Activated T-helper 1 cell treated with anti-CD3 and anti-CD28 coated beads, Interleukin-12 subunit alpha, Interleukin-12 subunit beta, Interleukin-2, Interleukin-4 antibody, amounts not matched to agents 30 ng/mL and 10 ng/mL and 1 ng/mL, durations not matched to agents 14 hours and 24 hours and 36 hours (primary cell): Measurements from ENCODE around the gene TAS2R1. TPM values are rescaled to one million over a fixed set of nuclear protein-coding genes. Genes with fewer than 3 reads are reported as not detected.
"Not testable (repeated sequence)": the region's sequence is repeated elsewhere in the genome, so short reads cannot be mapped to it uniquely, and the experiment has no call there.

Experiments used
- DNase-seq: peaks from one replicate; pipeline ENCODE4 v3.0.0; 2021; ENCODE audit warnings: low spot score
- H3K27ac Mint-ChIP-seq: one replicate; pipeline ENCODE4 v1.8.0; 2021; ENCODE audit warnings: mild to moderate bottlenecking, mixed read lengths
- H3K27me3 Mint-ChIP-seq: one replicate; pipeline ENCODE4 v1.8.0; 2022; ENCODE audit warnings: mild to moderate bottlenecking, moderate library complexity, mixed read lengths; ENCODE audit not compliant: insufficient read depth
- H3K36me3 Mint-ChIP-seq: one replicate; pipeline ENCODE4 v1.8.0; 2021; ENCODE audit warnings: low read depth, mixed read lengths
- H3K4me1 Mint-ChIP-seq: one replicate; pipeline ENCODE4 v1.8.0; 2021; ENCODE audit warnings: low read depth, mixed read lengths
- H3K4me3 Mint-ChIP-seq: one replicate; pipeline ENCODE4 v1.8.0; 2021; ENCODE audit warnings: mild to moderate bottlenecking, moderate library complexity, mixed read lengths
- H3K9me3 Mint-ChIP-seq: one replicate; pipeline ENCODE4 v1.8.0; 2021; ENCODE audit warnings: mixed read lengths
- intact Hi-C: fragments of 100-400 bp; cut with micrococcal nuclease; formaldehyde crosslinking; loops from one replicate; pipeline ENCODE4 v1.15.1; 2024
- total RNA-seq: library from RNA; stranded (reverse); gene quantifications from 2 replicates; pipeline ENCODE4 v1.2.3, GENCODE V29; 2022

Gene TAS2R1
- total RNA-seq, 1 donor from 2014 or later, result not detected

DNA sequence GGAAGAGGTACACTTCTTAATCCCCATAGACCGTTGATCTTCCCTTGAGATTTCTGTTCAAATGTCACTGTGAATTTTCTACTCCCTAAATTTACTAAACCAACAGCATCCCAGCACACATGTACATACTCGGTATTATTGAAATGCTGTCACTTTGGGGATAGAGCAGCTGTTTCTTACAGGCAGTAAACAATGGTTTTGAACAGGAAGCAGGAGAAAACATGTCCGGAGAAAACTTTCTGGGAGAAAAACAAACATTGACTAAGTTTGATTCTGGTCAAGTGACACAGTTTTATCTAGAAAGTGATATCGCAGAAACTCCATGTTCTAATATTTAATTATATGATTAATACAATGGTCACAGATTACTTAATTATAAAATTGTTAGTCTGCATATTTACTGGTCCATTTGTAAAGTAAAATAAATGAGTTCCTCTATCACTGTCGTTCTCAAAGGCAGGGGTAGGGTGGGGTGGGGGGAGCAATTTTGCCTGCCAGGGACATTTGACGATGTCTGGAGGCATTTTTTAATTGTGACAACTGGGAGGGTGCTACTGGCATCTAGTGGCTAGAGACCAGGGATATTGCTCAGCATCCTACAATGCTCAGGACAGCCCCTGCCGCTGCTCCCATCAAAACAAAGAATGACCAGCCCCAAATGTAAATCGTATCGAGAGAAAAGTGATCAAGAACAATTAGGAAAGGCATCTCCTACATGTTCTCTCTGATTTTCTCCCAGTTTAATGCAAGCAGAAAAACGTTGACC, 12.2 kb downstream of the TAS2R1 start:
- H3K4me1 Mint-ChIP-seq, result no peaks in the 10 kb centered on the region
- no peak overlapping the region for H3K27ac Mint-ChIP-seq
- no peak for DNase-seq
- no peaks in the 10 kb centered on the region for H3K36me3 Mint-ChIP-seq
- peaks cover 5% of the 10 kb centered on the region for H3K9me3 Mint-ChIP-seq
- H3K4me3 Mint-ChIP-seq, result no peak overlapping the region
- intact Hi-C loops, result no loop called here
- no peaks in the 10 kb centered on the region for H3K27me3 Mint-ChIP-seq

- H3K4me1 Mint-ChIP-seq, result no peaks in the 10 kb centered on the region
- H3K27me3 Mint-ChIP-seq, result no peaks in the 10 kb centered on the region
- H3K4me3 Mint-ChIP-seq, result no peak overlapping the region
- DNase-seq, result no peak
- intact Hi-C loops, result no loop called here
- H3K9me3 Mint-ChIP-seq, result peaks cover 5% of the 10 kb centered on the region
- no peak overlapping the region for H3K27ac Mint-ChIP-seq
- no peaks in the 10 kb centered on the region for H3K36me3 Mint-ChIP-seq
These were observed 12.9 kb downstream of the TAS2R1 start for GRCh38 chr5:9617221-9617620.

- no peak for DNase-seq
- Mint-ChIP-seq H3K27ac (no peak overlapping the region), H3K9me3 (peaks cover 5% of the 10 kb centered on the region), H3K4me1 (no peaks in the 10 kb centered on the region), H3K4me3 (no peak overlapping the region), H3K27me3 (no peaks in the 10 kb centered on the region), H3K36me3 (no peaks in the 10 kb centered on the region)
- intact Hi-C loops, result no loop called here
These were observed 14.8 kb downstream of the TAS2R1 start for GRCh38 chr5:9615331-9615730.

GRCh38 chr5:9613360-9613759, 16.8 kb downstream of the TAS2R1 start:
- Mint-ChIP-seq H3K4me3 (no peak overlapping the region), H3K27me3 (no peaks in the 10 kb centered on the region), H3K27ac (no peak overlapping the region), H3K9me3 (peaks cover 5% of the 10 kb centered on the region), H3K36me3 (no peaks in the 10 kb centered on the region), H3K4me1 (no peaks in the 10 kb centered on the region)
- intact Hi-C loops, result no loop called here
- no peak for DNase-seq

DNA sequence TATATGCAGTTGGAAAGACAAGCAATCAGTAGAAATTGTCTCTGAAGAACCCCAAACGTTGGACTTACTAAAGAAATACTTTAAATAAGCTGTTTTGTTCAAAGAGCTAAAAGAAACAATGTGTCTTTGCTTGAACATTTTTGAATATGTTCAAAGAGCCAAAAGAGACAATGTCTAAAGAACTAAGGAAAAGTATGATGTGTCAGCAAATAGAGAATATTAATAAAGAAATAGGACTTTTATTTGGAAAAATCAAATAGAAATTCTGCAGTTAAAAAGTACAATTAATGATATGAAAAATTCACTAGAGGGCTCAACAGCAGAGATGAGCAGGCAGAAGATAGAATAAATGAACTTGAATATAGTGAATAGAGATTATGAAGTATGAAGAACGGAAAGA, 19.2 kb downstream of the TAS2R1 start:
- intact Hi-C loops, result no loop called here
- peaks cover 5% of the 10 kb centered on the region for H3K9me3 Mint-ChIP-seq
- no peaks in the 10 kb centered on the region for H3K36me3 Mint-ChIP-seq
- H3K4me3 Mint-ChIP-seq, result no peak overlapping the region
- H3K4me1 Mint-ChIP-seq, result no peaks in the 10 kb centered on the region
- no peak for DNase-seq
- no peaks in the 10 kb centered on the region for H3K27me3 Mint-ChIP-seq
- H3K27ac Mint-ChIP-seq, result no peak overlapping the region

GRCh38 chr5:9610364-9610763, 19.8 kb downstream of the TAS2R1 start:
- Mint-ChIP-seq H3K4me1 (no peaks in the 10 kb centered on the region), H3K36me3 (no peaks in the 10 kb centered on the region), H3K27ac (no peak overlapping the region), H3K27me3 (no peaks in the 10 kb centered on the region), H3K9me3 (peaks cover 5% of the 10 kb centered on the region), H3K4me3 (no peak overlapping the region)
- intact Hi-C loops, result no loop called here
- no peak for DNase-seq

- H3K4me3 Mint-ChIP-seq, result no peak overlapping the region
- no peak for DNase-seq
- no peaks in the 10 kb centered on the region for H3K27me3 Mint-ChIP-seq
- H3K36me3 Mint-ChIP-seq, result no peaks in the 10 kb centered on the region
- H3K4me1 Mint-ChIP-seq, result no peaks in the 10 kb centered on the region
- peaks cover 8% of the 10 kb centered on the region for H3K9me3 Mint-ChIP-seq
- intact Hi-C loops, result no loop called here
- no peak overlapping the region for H3K27ac Mint-ChIP-seq
These were observed 22.1 kb downstream of the TAS2R1 start for GRCh38 chr5:9608093-9608492.

DNA sequence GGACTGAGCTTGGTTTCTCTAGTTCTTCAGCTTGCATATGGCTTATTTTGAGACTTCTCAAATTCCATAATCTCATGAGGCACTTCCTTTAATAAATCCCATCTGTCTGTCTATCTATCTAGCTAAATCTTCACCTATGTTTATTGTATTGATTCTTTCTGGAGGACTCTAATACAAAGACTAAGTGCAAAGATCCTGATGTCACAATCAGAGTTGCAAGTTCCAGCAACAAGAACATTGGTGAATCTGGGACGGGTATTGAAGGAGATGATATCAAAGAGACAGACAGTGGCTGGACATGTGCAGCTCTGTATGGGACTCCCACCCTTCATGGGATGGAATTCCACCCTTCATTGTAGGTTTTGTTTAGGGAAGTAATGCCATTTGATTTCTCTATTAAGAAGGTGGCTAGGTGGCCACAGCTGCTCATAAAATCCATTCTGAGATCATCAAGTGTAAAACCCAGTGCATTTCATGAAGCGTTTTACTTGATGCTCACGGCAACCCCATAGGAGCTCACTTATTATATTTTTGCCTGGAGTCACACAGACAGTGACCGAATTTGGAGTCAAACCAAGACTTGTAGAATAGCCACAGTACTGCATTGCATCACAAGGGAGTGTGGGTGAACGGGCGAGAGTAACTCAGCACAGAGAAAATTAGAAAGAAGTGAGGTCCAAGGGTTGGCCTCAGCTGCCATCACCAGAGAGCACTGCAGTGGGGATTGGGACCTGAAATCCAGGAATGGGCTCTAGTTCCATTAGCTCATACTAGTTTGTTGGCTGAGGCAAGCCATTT, 24.9 kb downstream of the TAS2R1 start:
- no peaks in the 10 kb centered on the region for H3K4me1 Mint-ChIP-seq
- peaks cover 14% of the 10 kb centered on the region for H3K9me3 Mint-ChIP-seq
- intact Hi-C loops, result no loop called here
- no peak for DNase-seq
- H3K27ac Mint-ChIP-seq, result no peak overlapping the region
- H3K4me3 Mint-ChIP-seq, result no peak overlapping the region
- H3K27me3 Mint-ChIP-seq, result no peaks in the 10 kb centered on the region
- H3K36me3 Mint-ChIP-seq, result no peaks in the 10 kb centered on the region

DNA sequence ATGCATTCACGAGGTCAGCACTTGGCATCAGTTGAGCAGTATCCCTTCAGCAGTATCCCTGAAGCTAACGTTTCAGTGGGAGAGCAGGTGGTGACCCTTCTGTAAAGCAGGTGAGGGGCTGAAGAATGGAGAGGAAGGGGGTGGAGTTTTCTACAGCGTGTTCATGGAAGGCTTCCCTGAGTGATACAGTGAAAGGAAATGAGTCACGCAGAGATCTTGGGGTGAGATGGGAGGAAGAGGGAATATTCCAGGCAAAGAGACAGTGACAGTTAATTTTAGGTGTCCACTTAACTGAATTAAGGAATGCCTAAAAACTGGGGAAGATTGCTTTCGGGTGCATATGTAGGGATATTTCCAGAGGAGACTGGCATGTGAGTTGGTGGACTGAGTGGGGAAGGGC, 25.7 kb downstream of the TAS2R1 start:
- peaks cover 14% of the 10 kb centered on the region for H3K9me3 Mint-ChIP-seq
- DNase-seq, result no peak
- no peak overlapping the region for H3K4me3 Mint-ChIP-seq
- no peak overlapping the region for H3K27ac Mint-ChIP-seq
- H3K4me1 Mint-ChIP-seq, result no peaks in the 10 kb centered on the region
- no peaks in the 10 kb centered on the region for H3K36me3 Mint-ChIP-seq
- no peaks in the 10 kb centered on the region for H3K27me3 Mint-ChIP-seq
- intact Hi-C loops, result no loop called here

DNA sequence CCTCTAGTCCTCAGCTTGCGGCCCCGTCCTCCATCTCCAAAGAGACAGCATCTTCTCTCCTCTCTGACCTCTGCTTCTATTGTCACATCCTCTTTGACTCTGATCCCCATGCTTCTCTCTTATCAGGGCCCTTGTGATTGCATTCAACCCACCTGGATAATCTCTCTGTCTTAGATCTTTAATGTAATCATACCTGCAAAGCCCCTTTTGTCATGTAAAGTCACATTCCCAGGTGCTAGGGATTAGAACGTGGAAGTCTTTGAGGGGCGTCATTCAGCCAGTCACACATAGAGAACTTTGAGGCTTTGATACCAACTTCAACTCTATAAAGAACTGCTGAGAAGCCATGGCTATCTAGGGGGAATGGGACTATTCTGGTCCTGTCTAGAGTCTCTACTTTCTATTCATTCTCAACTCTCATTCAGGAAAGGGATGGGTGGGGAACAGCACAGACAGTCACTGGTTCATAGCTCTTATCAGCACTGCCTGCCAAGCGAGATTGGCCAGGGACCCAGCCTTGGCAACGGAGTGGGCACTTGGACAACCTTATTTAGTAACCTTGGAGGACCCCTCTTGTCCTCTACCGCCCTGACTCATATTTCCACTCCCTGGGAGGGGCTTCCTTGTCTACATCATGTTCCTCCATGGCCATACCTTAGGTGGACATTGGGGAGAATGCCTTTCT, 29.0 kb downstream of the TAS2R1 start:
- Mint-ChIP-seq H3K4me3 (no peak overlapping the region), H3K27ac (no peak overlapping the region), H3K27me3 (no peaks in the 10 kb centered on the region), H3K36me3 (no peaks in the 10 kb centered on the region), H3K9me3 (peaks cover 14% of the 10 kb centered on the region), H3K4me1 (no peaks in the 10 kb centered on the region)
- no peak for DNase-seq
- intact Hi-C loops, result no loop called here

- no peaks in the 10 kb centered on the region for H3K27me3 Mint-ChIP-seq
- no peaks in the 10 kb centered on the region for H3K4me1 Mint-ChIP-seq
- H3K4me3 Mint-ChIP-seq, result no peak overlapping the region
- H3K36me3 Mint-ChIP-seq, result no peaks in the 10 kb centered on the region
- H3K9me3 Mint-ChIP-seq, result peaks cover 12% of the 10 kb centered on the region
- intact Hi-C loops, result no loop called here
- no peak for DNase-seq
- H3K27ac Mint-ChIP-seq, result no peak overlapping the region
These were observed 30.8 kb downstream of the TAS2R1 start for GRCh38 chr5:9599391-9599790.

GRCh38 chr5:9598329-9598728, 31.8 kb downstream of the TAS2R1 start:
- DNase-seq, H3K4me1 Mint-ChIP-seq, H3K27ac Mint-ChIP-seq, H3K9me3 Mint-ChIP-seq, H3K27me3 Mint-ChIP-seq, H3K4me3 Mint-ChIP-seq, H3K36me3 Mint-ChIP-seq, intact Hi-C loops: not testable (repeated sequence)

DNA sequence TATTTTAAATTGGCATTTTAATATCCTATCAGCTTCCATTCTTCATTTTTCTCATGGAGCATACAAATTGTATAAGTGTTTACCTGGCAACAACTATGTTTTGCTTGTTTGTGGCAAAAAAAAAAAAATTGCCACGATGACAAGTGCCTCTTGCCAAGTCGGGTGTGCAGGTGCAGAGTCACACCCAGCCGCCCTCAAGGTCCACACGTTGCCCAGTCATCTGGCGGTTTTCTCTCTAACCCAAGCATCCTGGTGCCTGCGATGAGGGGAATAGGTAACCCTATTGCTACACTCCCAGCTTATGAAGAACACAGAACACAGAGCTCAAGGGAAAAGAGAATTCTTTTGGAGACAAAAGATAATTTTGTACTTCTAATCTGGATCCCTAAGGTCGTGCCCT, 32.8 kb downstream of the TAS2R1 start:
- H3K36me3 Mint-ChIP-seq, H3K27ac Mint-ChIP-seq, H3K4me3 Mint-ChIP-seq, DNase-seq, H3K9me3 Mint-ChIP-seq, H3K4me1 Mint-ChIP-seq, H3K27me3 Mint-ChIP-seq, intact Hi-C loops: not testable (repeated sequence)
